Uterus (tissue), 4 donors: ENCODE measurements around the gene VAC14. TPM values are rescaled to one million over a fixed set of nuclear protein-coding genes. Genes with fewer than 3 reads are reported as not detected.

Experiments
- DNase-seq, 2 donors: peaks; one replicate each; pipeline ENCODE4 v3.0.0-alpha.2; 2019 to 2020
- H3K27ac ChIP-seq, 2 donors: fragments of 200-600 bp; sonication (generic); 1 replicate in 1 of 2; 2 replicates in 1 of 2; pipeline ENCODE4 v1.5.1; 2016 to 2018
- H3K27me3 ChIP-seq, 2 donors: fragments of 200-600 bp; sonication (generic); one replicate each; pipeline ENCODE4 v1.5.1; 2018 to 2019; ENCODE audit warnings: control low read depth in 1 of 2
- H3K36me3 ChIP-seq, 2 donors: fragments of 200-600 bp; sonication (generic); one replicate each; pipeline ENCODE4 v1.5.1; 2019; ENCODE audit warnings: control low read depth in 1 of 2
- H3K4me1 ChIP-seq, 2 donors: fragments of 200-600 bp; sonication (generic); one replicate each; pipeline ENCODE4 v1.5.1; 2018 to 2019; ENCODE audit warnings: control low read depth in 1 of 2
- H3K4me3 ChIP-seq, 2 donors: fragments of 200-600 bp; sonication (generic); 1 replicate in 1 of 2; 2 replicates in 1 of 2; pipeline ENCODE4 v1.5.1; 2018 to 2019; ENCODE audit warnings: mild to moderate bottlenecking in 1 of 2
- H3K9me3 ChIP-seq, 2 donors: fragments of 200-600 bp; sonication (generic); one replicate each; pipeline ENCODE4 v1.5.1; 2019; ENCODE audit warnings: control low read depth in 1 of 2
- CTCF ChIP-seq, 4 experiments: fragments of 200-600 bp in 2 of 4; fragments of 450-650 bp in 2 of 4; sonication (generic) in 2 of 4; IDR thresholded peaks; one replicate each; pipeline ENCODE4 v1.5.1; 2016 to 2019; ENCODE audit warnings: antibody characterized with exemption in 4 of 4, mild to moderate bottlenecking in 2 of 4, moderate library complexity in 1 of 4
- POLR2A ChIP-seq, 2 donors: fragments of 450-650 bp; IDR thresholded peaks; one replicate each; pipeline ENCODE4 v1.6.1; 2016; ENCODE audit warnings: antibody characterized with exemption in 2 of 2, mild to moderate bottlenecking in 1 of 2, moderate library complexity in 1 of 2
- intact Hi-C: fragments of 100-400 bp; cut with DNase I; formaldehyde crosslinking; loops from one replicate; pipeline ENCODE4 v1.15.1; 2023; ENCODE audit warnings: low total_unique reads
- total RNA-seq, 4 donors: library from RNA; depleted of rRNA in 3 of 4; stranded (reverse); fragments of >200 nt in 3 of 4; gene quantifications; one replicate each; pipeline versions ENCODE4 v1.1.0 to v1.2.4, GENCODE V29; 2014 to 2023
- donor health status: DM: yes; HTN: yes; CAD: no.

Gene VAC14
- total RNA-seq, 4 donors from 2014 or later, result 4.7 to 30.6 (median 17.4) TPM

- H3K27me3 ChIP-seq, result no peaks in the 10 kb centered on the region
- peaks cover 36 to 71% of the 10 kb centered on the region in 2 donors for H3K4me1 ChIP-seq
- H3K36me3 ChIP-seq, result no peaks in the 10 kb centered on the region
- TF ChIP-seq POLR2A (IDR thresholded peaks at IDR 0.05) (no peak), CTCF (IDR thresholded peaks at IDR 0.05) (no peak)
- peak overlapping the region; percentile 93 to 97 for H3K27ac ChIP-seq
- no peak overlapping the region for H3K4me3 ChIP-seq
- intact Hi-C loops, result loop anchor here (5.0 kb wide), 1 partner anchor 52 kb away; no protein-coding TSS in a partner anchor
- no peak for DNase-seq
- no peaks in the 10 kb centered on the region for H3K9me3 ChIP-seq
Observed at GRCh38 chr16:70689970-70690891, 110.7 kb downstream of the VAC14 start.

- DNase-seq, result no peak
- H3K27me3 ChIP-seq, result no peaks in the 10 kb centered on the region
- no peaks in the 10 kb centered on the region for H3K9me3 ChIP-seq
- intact Hi-C loops, result no loop called here
- H3K27ac ChIP-seq, result peak overlapping the region; percentile 93 to 97
- H3K36me3 ChIP-seq, result no peaks in the 10 kb centered on the region
- no peak for TF ChIP-seq POLR2A (IDR thresholded peaks at IDR 0.05)
- no peak for TF ChIP-seq CTCF (IDR thresholded peaks at IDR 0.05)
- H3K4me3 ChIP-seq, result no peak overlapping the region
- peaks cover 36 to 64% of the 10 kb centered on the region in 2 donors for H3K4me1 ChIP-seq
Observed at GRCh38 chr16:70689035-70689969, 111.7 kb downstream of the VAC14 start.

GRCh38 chr16:70688246-70688742 is 112.7 kb downstream of the VAC14 start:
- TF ChIP-seq POLR2A (IDR thresholded peaks at IDR 0.05) (no peak), CTCF (IDR thresholded peaks at IDR 0.05) (no peak)
- Histone ChIP-seq H3K27me3 (no peaks in the 10 kb centered on the region), H3K4me3 (no peak overlapping the region), H3K9me3 (no peaks in the 10 kb centered on the region), H3K36me3 (no peaks in the 10 kb centered on the region), H3K4me1 (peaks cover 31 to 60% of the 10 kb centered on the region in 2 donors), H3K27ac (peak overlapping the region; percentile 93 to 97)
- intact Hi-C loops, result no loop called here
- DNase-seq, result peak; percentile 76 to 80

GRCh38 chr16:70687671-70688245 is 113.2 kb downstream of the VAC14 start:
- TF ChIP-seq POLR2A (IDR thresholded peaks at IDR 0.05), result no peak
- TF ChIP-seq CTCF (IDR thresholded peaks at IDR 0.05), result no peak
- no peaks in the 10 kb centered on the region for H3K36me3 ChIP-seq
- peak overlapping the region; percentile 93 to 97 for H3K27ac ChIP-seq
- no peak for DNase-seq
- peaks cover 26 to 62% of the 10 kb centered on the region in 2 donors for H3K4me1 ChIP-seq
- intact Hi-C loops, result no loop called here
- no peaks in the 10 kb centered on the region for H3K27me3 ChIP-seq
- no peaks in the 10 kb centered on the region for H3K9me3 ChIP-seq
- no peak overlapping the region for H3K4me3 ChIP-seq
